ENCODE data around the gene SARDH. TPM values are rescaled to one million over a fixed set of nuclear protein-coding genes. Genes with fewer than 3 reads are reported as not detected.

The SARDH gene
- polyA plus RNA-seq, 3 donors: not detected

- H4K20me1 ChIP-seq (ENCODE audit: insufficient read depth, low read length): no peaks in the 10 kb centered on the region
- H3K27ac Mint-ChIP-seq: no peak overlapping the region
- no peak overlapping the region for H3K4me3 Mint-ChIP-seq
- H3K36me3 Mint-ChIP-seq: no peaks in the 10 kb centered on the region
- H3K4me1 ChIP-seq (ENCODE audit: control insufficient read depth in 1 of 2, insufficient read depth in 2 of 2, low read length in 2 of 2): no peaks in the 10 kb centered on the region
- no peak overlapping the region for H3K4me3 ChIP-seq (replicated peaks in 1 of 3; ENCODE audit: low read depth in 2 of 3, low read length in 3 of 3)
- H3K27me3 Mint-ChIP-seq (ENCODE audit: low read depth in 3 of 3): peaks cover 0 to 3% (median 3%) of the 10 kb centered on the region in 3 donors
- no peak overlapping the region for H2AFZ ChIP-seq (ENCODE audit: insufficient read depth, low read depth, low read length, poor library complexity, severe bottlenecking)
- H3K9me3 Mint-ChIP-seq: no peaks in the 10 kb centered on the region
- peaks cover 0 to under 1% of the 10 kb centered on the region in 2 donors for H3K27me3 ChIP-seq (ENCODE audit: control insufficient read depth in 2 of 2, insufficient read depth in 2 of 2, low read length in 2 of 2)
- H3K27ac ChIP-seq (ENCODE audit: low read depth in 1 of 2, low read length in 2 of 2): no peak overlapping the region
- no peak for DNase-seq
- TF ChIP-seq CTCF (IDR thresholded peaks at IDR 0.05): no peak
- WGBS (ENCODE audit: insufficient coverage): 94% methylated on average over 22 of the region's 25 CpGs
- intact Hi-C loops (cut with micrococcal nuclease): no loop called here
- no peak overlapping the region for H3K9ac ChIP-seq (ENCODE audit: insufficient read depth, low read length, poor library complexity, severe bottlenecking)
- no peaks in the 10 kb centered on the region for H3K4me1 Mint-ChIP-seq
- no peak overlapping the region for H3K4me2 ChIP-seq (replicated peaks; ENCODE audit: extremely low read depth, low read length, poor library complexity, severe bottlenecking)
- H3K79me2 ChIP-seq (ENCODE audit: insufficient read depth, low read length): no peaks in the 10 kb centered on the region
- H3K36me3 ChIP-seq (replicated peaks in 1 of 2; ENCODE audit: control insufficient read depth in 1 of 2, insufficient read depth in 2 of 2, low read length in 2 of 2): no peaks in the 10 kb centered on the region
- H3K9me3 ChIP-seq (replicated peaks in 1 of 2; ENCODE audit: control insufficient read depth in 1 of 2, insufficient read depth in 1 of 2, low read length in 2 of 2): no peaks in the 10 kb centered on the region
Measured at GRCh38 chr9:133692364-133692985, 45.7 kb downstream of the SARDH start.

GRCh38 chr9:133691626-133692363, 46.4 kb downstream of the SARDH start:
- Histone ChIP-seq H3K27me3 (ENCODE audit: control insufficient read depth in 2 of 2, insufficient read depth in 2 of 2, low read length in 2 of 2) (no peaks in the 10 kb centered on the region), H3K27ac (ENCODE audit: low read depth in 1 of 2, low read length in 2 of 2) (no peak overlapping the region), H4K20me1 (ENCODE audit: insufficient read depth, low read length) (no peaks in the 10 kb centered on the region), H3K9ac (ENCODE audit: insufficient read depth, low read length, poor library complexity, severe bottlenecking) (no peak overlapping the region), H3K4me2 (replicated peaks; ENCODE audit: extremely low read depth, low read length, poor library complexity, severe bottlenecking) (no peak overlapping the region), H3K4me1 (ENCODE audit: control insufficient read depth in 1 of 2, insufficient read depth in 2 of 2, low read length in 2 of 2) (no peaks in the 10 kb centered on the region), H2AFZ (ENCODE audit: insufficient read depth, low read depth, low read length, poor library complexity, severe bottlenecking) (no peak overlapping the region), H3K36me3 (replicated peaks in 1 of 2; ENCODE audit: control insufficient read depth in 1 of 2, insufficient read depth in 2 of 2, low read length in 2 of 2) (no peaks in the 10 kb centered on the region), H3K9me3 (replicated peaks in 1 of 2; ENCODE audit: control insufficient read depth in 1 of 2, insufficient read depth in 1 of 2, low read length in 2 of 2) (no peaks in the 10 kb centered on the region), H3K79me2 (ENCODE audit: insufficient read depth, low read length) (no peaks in the 10 kb centered on the region), H3K4me3 (replicated peaks in 1 of 3; ENCODE audit: low read depth in 2 of 3, low read length in 3 of 3) (no peak overlapping the region)
- no peak for TF ChIP-seq CTCF (IDR thresholded peaks at IDR 0.05)
- intact Hi-C loops (cut with micrococcal nuclease): no loop called here
- no peak overlapping the region for H3K27ac Mint-ChIP-seq
- H3K4me1 Mint-ChIP-seq: no peaks in the 10 kb centered on the region
- peaks cover 0 to 3% (median 3%) of the 10 kb centered on the region in 3 donors for H3K27me3 Mint-ChIP-seq (ENCODE audit: low read depth in 3 of 3)
- no peaks in the 10 kb centered on the region for H3K9me3 Mint-ChIP-seq
- no peak overlapping the region for H3K4me3 Mint-ChIP-seq
- H3K36me3 Mint-ChIP-seq: no peaks in the 10 kb centered on the region
- WGBS (ENCODE audit: insufficient coverage): 97% methylated on average over 14 of the region's 19 CpGs
- no peak for DNase-seq
